Astrocyte of the spinal cord (primary cell): ENCODE measurements around the gene EDAR.

Source experiments
- DNase-seq: peaks from one replicate; pipeline ENCODE4 v3.0.0; 2011; ENCODE audit warnings: low read depth, low spot score
- H3K4me3 ChIP-seq: 2 replicates; pipeline ENCODE4 v1.5.1; 2011; ENCODE audit warnings: low read depth, mild to moderate bottlenecking, low read length, moderate library complexity
- in situ Hi-C: cut with HindIII; loops from 2 replicates; pipeline ENCODE4 v1.10.0; 2017; ENCODE audit warnings: low sequenced_read_pairs
- TF ChIP-seq, protein P1 (sequence below): IDR thresholded peaks from 2 replicates; pipeline ENCODE4 v1.5.1; 2012; ENCODE audit warnings: low read depth, mild to moderate bottlenecking, low read length, inconsistent platforms

Gene EDAR

DNA sequence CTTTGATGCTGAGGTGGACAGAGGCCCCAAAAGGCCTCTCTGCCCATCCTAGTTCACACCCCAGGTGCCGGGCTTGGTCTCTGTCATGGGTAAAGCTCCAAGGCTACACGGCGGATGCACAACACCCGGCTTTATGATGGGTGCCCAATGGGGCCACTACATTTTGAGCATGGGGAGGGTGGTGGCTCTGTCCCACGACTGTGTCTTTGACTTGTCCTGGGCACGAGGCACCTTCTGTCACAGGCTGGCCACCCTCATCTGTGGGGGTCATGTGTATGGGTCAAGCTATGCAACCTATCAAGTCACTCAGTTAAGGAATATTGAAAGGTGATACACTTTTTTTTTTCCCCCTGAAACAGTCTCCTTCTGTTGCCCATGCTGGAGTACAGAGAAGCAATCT lies 63.7 kb downstream of the EDAR start:
- H3K4me3 ChIP-seq: no peak overlapping the region

DNA sequence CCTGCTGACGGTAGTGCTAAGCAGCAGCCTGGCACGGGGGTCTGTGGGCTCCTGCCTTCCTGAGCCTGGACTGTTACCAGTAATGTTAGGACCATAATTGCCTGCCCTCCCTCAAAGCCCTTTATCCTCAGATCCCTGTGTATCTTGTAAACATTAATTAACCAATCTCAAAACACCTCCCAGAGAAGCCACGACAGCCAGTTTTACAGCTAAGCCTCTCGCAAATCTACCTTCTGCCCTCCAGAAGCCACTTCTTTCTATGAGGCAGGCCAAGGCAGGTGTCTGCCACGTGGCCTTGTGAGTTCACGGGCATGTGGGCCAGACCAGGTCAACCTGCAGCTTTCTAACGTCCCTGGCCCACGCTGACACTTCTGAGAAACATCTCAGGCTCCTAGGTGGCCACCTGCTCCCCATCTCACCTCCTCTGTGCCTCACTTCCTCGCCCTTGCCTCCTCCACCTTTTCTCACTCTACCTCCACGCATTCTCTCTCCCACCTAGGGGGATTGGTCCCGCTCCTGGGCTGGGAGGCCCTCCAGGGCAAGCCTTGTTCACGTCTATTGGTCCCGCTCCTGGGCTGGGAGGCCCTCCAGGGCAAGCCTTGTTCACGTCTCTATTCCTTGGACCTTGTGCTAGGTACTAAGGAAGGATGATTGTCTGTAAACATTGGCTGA lies 64.3 kb downstream of the EDAR start:
- TF ChIP-seq, protein P1, sequence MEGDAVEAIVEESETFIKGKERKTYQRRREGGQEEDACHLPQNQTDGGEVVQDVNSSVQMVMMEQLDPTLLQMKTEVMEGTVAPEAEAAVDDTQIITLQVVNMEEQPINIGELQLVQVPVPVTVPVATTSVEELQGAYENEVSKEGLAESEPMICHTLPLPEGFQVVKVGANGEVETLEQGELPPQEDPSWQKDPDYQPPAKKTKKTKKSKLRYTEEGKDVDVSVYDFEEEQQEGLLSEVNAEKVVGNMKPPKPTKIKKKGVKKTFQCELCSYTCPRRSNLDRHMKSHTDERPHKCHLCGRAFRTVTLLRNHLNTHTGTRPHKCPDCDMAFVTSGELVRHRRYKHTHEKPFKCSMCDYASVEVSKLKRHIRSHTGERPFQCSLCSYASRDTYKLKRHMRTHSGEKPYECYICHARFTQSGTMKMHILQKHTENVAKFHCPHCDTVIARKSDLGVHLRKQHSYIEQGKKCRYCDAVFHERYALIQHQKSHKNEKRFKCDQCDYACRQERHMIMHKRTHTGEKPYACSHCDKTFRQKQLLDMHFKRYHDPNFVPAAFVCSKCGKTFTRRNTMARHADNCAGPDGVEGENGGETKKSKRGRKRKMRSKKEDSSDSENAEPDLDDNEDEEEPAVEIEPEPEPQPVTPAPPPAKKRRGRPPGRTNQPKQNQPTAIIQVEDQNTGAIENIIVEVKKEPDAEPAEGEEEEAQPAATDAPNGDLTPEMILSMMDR: no peak
- in situ Hi-C loops: no loop called here
- DNase-seq: no peak
- H3K4me3 ChIP-seq: no peak overlapping the region

More for the DNA sequence above, 63.7 kb downstream of the EDAR start:
- in situ Hi-C loops: no loop called here
- TF ChIP-seq, protein P1: no peak
- DNase-seq: no peak

- DNase-seq: no peak
- no peak overlapping the region for H3K4me3 ChIP-seq
- TF ChIP-seq, protein P1: no peak
- in situ Hi-C loops: no loop called here
Observed at GRCh38 chr2:108923736-108924579, 65.1 kb downstream of the EDAR start.

GRCh38 chr2:108923019-108923700 lies 65.9 kb downstream of the EDAR start:
- DNase-seq: no peak
- in situ Hi-C loops: no loop called here

GRCh38 chr2:108922141-108922915 lies 66.7 kb downstream of the EDAR start:
- TF ChIP-seq, protein P1: no peak
- in situ Hi-C loops: no loop called here
- H3K4me3 ChIP-seq: no peak overlapping the region
- DNase-seq: peak; percentile 60

More at GRCh38 chr2:108923019-108923700, 65.9 kb downstream of the EDAR start:
- TF ChIP-seq, protein P1: no peak
- no peak overlapping the region for H3K4me3 ChIP-seq
